Endothelial cell of umbilical vein (primary cell): ENCODE data around the gene SLC36A4. TPM values are rescaled to one million over a fixed set of nuclear protein-coding genes. Genes with fewer than 3 reads are reported as not detected.

ENCODE experiments used
- BruUV-seq: library from RNA; stranded (reverse); fragments of 400-500 nt; replicated peaks from 2 replicates; lab custom pipeline; 2021; lab: Mats Ljungman, UMichigan
- CTCF ChIA-PET: fragments of 300-600, 350-600 bp; sonication (Branson Sonifier 250); formaldehyde crosslinking; loops from one replicate; lab custom pipeline; 2021; ENCODE audit warnings: antibody characterized with exemption, inconsistent platforms; lab: Charles Lee
- POLR2A ChIA-PET: fragments of 300-600, 350-600 bp; sonication (Branson Sonifier 250); formaldehyde crosslinking; loops from one replicate; lab custom pipeline; 2021; ENCODE audit warnings: antibody characterized with exemption, inconsistent platforms; lab: Charles Lee
- DNase-seq: peaks from one replicate; pipeline ENCODE4 v3.0.0-alpha.2; 2011; ENCODE audit warnings: low read depth, low spot score
- FAIRE-seq: peaks from 2 replicates; lab custom pipeline; 2011; peaks lifted over from hg19 to GRCh38; lab: Jason Lieb, UNC
- H2AFZ ChIP-seq: 2 replicates; pipeline ENCODE4 v1.6.0; 2012; ENCODE audit warnings: low read depth, low read length, control low read depth, inconsistent platforms
- H3K27ac ChIP-seq: 2 replicates; pipeline ENCODE4 v1.5.1; 2011; ENCODE audit warnings: low read depth, mild to moderate bottlenecking, control low read depth, low read length, moderate library complexity; ENCODE audit not compliant: insufficient read depth
- H3K27me3 ChIP-seq, 2 experiments: 2 replicates each; pipeline versions ENCODE4 v1.6.0 to v1.6.1; 2011; ENCODE audit warnings: low read length in 2 of 2, mixed read lengths in 1 of 2; ENCODE audit not compliant: control insufficient read depth in 2 of 2, insufficient read depth in 2 of 2
- H3K36me3 ChIP-seq, 2 experiments: 2 replicates in 1 of 2; 3 replicates in 1 of 2; pipeline ENCODE4 v1.5.1; 2011; ENCODE audit warnings: low read length in 2 of 2, mild to moderate bottlenecking in 1 of 2, moderate library complexity in 1 of 2; ENCODE audit not compliant: control insufficient read depth in 2 of 2, insufficient read depth in 2 of 2; ENCODE audit errors: extremely low read depth in 1 of 2
- H3K4me1 ChIP-seq: 3 replicates; pipeline ENCODE4 v1.5.1; 2011; ENCODE audit warnings: mild to moderate bottlenecking, low read length; ENCODE audit not compliant: control insufficient read depth, insufficient read depth; ENCODE audit errors: extremely low read depth
- H3K4me2 ChIP-seq: 2 replicates; pipeline ENCODE4 v1.6.1; 2011; ENCODE audit warnings: low read length, control low read depth, mixed read lengths; ENCODE audit not compliant: insufficient read depth
- H3K4me3 ChIP-seq, 3 experiments: fragments of 200-600 bp in 1 of 3; sonication (generic), shearing (Covaris generic) in 1 of 3; replicated peaks in 1 of 3; 2 replicates each; pipeline ENCODE4 v1.5.1; 2011 to 2016; ENCODE audit warnings: control low read depth in 3 of 3, low read length in 3 of 3, mild to moderate bottlenecking in 2 of 3, inconsistent platforms in 1 of 3, low read depth in 1 of 3, moderate library complexity in 1 of 3; ENCODE audit not compliant: insufficient read depth in 1 of 3
- H3K79me2 ChIP-seq: 2 replicates; pipeline ENCODE4 v1.6.0; 2012; ENCODE audit warnings: low read length, inconsistent platforms; ENCODE audit not compliant: control insufficient read depth, insufficient read depth
- H3K9ac ChIP-seq: replicated peaks from 2 replicates; pipeline ENCODE3; 2011; ENCODE audit warnings: low read length, control low read depth; ENCODE audit not compliant: insufficient read depth; ENCODE audit errors: extremely low read depth
- H3K9me1 ChIP-seq: replicated peaks from 3 replicates; pipeline ENCODE4 v1.6.0; 2011; ENCODE audit warnings: mild to moderate bottlenecking, low read length; ENCODE audit not compliant: control insufficient read depth, insufficient read depth; ENCODE audit errors: extremely low read depth
- H3K9me3 ChIP-seq: replicated peaks from 2 replicates; pipeline ENCODE4 v1.5.1; 2012; ENCODE audit warnings: low read length, inconsistent platforms; ENCODE audit not compliant: control insufficient read depth, insufficient read depth
- H4K20me1 ChIP-seq: replicated peaks from 2 replicates; pipeline ENCODE3; 2011; ENCODE audit warnings: mild to moderate bottlenecking, low read length; ENCODE audit not compliant: control insufficient read depth, insufficient read depth; ENCODE audit errors: extremely low read depth
- EZH2 ChIP-seq: IDR thresholded peaks from 2 replicates; pipeline ENCODE4 v1.6.1; 2012; ENCODE audit warnings: borderline replicate concordance, low read depth, mild to moderate bottlenecking, moderate library complexity, low read length, inconsistent platforms; ENCODE audit not compliant: severe bottlenecking
- FOS ChIP-seq: IDR thresholded peaks from 2 replicates; pipeline ENCODE4 v1.6.1; 2011; ENCODE audit warnings: mild to moderate bottlenecking, low read length, moderate library complexity, borderline replicate concordance; ENCODE audit not compliant: insufficient read depth
- GATA2 ChIP-seq: IDR thresholded peaks from 2 replicates; pipeline ENCODE4 v1.7.0; 2011; ENCODE audit warnings: low read depth, mild to moderate bottlenecking, moderate library complexity, mixed read lengths, low read length; ENCODE audit not compliant: insufficient read length, insufficient read depth
- JUN ChIP-seq: IDR thresholded peaks from 2 replicates; pipeline ENCODE4 v1.6.1; 2011; ENCODE audit warnings: borderline replicate concordance, low read depth; ENCODE audit not compliant: insufficient read length, insufficient read depth
- MYC ChIP-seq: IDR thresholded peaks from one replicate; pipeline ENCODE4 v1.6.1; 2011; ENCODE audit warnings: mild to moderate bottlenecking, low read depth, low read length
- POLR2A ChIP-seq: IDR thresholded peaks from 2 replicates; pipeline ENCODE4 v1.6.1; 2012; ENCODE audit warnings: low read depth, mild to moderate bottlenecking, control low read depth, low read length
- POLR2AphosphoS5 ChIP-seq: IDR thresholded peaks from 2 replicates; pipeline ENCODE4 v1.6.1; 2012; ENCODE audit warnings: low read depth, mild to moderate bottlenecking, control low read depth, low read length, moderate library complexity; ENCODE audit not compliant: insufficient read depth
- dilution Hi-C: fragments of 300-500 bp; cut with MboI; formaldehyde crosslinking; loops from one replicate; pipeline ENCODE4 v1.15.0; 2019; ENCODE audit warnings: low sequenced_read_pairs; ENCODE audit not compliant: extremely low pct_ligation_motif_present
- intact Hi-C: fragments of 100-400 bp; cut with micrococcal nuclease; formaldehyde crosslinking; loops from one replicate; pipeline ENCODE4 v1.10.0; 2022
- polyA plus RNA-seq, 4 experiments: library from polyadenylated mRNA; depleted of rRNA in 3 of 4; stranded (reverse) in 3 of 4; unstranded in 1 of 4; fragments of >200 nt; gene quantifications; 2 replicates each; pipeline versions ENCODE4 v1.2.1 to v1.2.3, GENCODE V29; 2011 to 2012; ENCODE audit warnings: missing spikeins in 1 of 4
- total RNA-seq: library from RNA; stranded (reverse); gene quantifications from 2 replicates; pipeline ENCODE4 v1.2.3, GENCODE V29; 2021
- TF ChIP-seq, protein P1 (sequence below), 2 donors: IDR thresholded peaks; 1 replicate in 1 of 2; 2 replicates in 1 of 2; pipeline ENCODE4 v1.5.1; 2011; ENCODE audit warnings: low read length in 2 of 2, mild to moderate bottlenecking in 2 of 2, moderate library complexity in 2 of 2, control low read depth in 1 of 2, inconsistent platforms in 1 of 2, low read depth in 1 of 2; ENCODE audit not compliant: insufficient read depth in 1 of 2; ENCODE audit errors: extremely low read depth in 1 of 2
- TF ChIP-seq, protein P2 (sequence below): IDR thresholded peaks from 2 replicates; pipeline ENCODE4 v1.6.1; 2011; ENCODE audit not compliant: insufficient read depth, insufficient read length

SLC36A4 gene
- total and polyA plus RNA-seq, 2 donors (not counting 3 experiments of a cell fraction or from before 2014, with no cell fraction given): 8.5 to 16.8 TPM

DNA sequence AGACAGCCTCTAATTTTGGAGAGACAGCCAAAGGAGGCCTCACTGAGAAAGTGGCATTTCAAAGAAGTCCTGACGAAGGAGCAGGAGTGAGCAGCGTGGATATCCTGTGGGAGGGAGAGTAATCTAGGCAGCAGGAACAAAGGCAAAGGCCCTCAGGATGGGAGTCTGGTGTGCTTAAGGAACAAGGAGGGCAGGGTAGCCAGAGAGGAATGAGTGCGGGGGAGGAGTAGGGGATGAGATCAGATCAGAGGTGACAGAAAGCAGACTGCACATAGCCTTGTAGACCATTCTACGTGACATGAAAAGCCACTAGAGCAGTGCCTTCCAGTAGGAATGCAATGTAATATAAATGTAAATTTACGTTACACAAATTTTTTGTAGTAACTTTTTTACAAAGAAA lies 5.6 kb downstream of the SLC36A4 start:
- dilution Hi-C loops: no loop called here
- H3K36me3 ChIP-seq: no peaks in the 10 kb centered on the region
- no peaks in the 10 kb centered on the region for H3K9me1 ChIP-seq
- POLR2A ChIA-PET: no interaction called here
- H3K4me2 ChIP-seq: no peak overlapping the region
- CTCF ChIA-PET: no interaction called here
- H4K20me1 ChIP-seq: no peaks in the 10 kb centered on the region
- no peak overlapping the region for H2AFZ ChIP-seq
- intact Hi-C loops: no loop called here
- H3K79me2 ChIP-seq: peaks cover 19% of the 10 kb centered on the region
- TF ChIP-seq, protein P1, sequence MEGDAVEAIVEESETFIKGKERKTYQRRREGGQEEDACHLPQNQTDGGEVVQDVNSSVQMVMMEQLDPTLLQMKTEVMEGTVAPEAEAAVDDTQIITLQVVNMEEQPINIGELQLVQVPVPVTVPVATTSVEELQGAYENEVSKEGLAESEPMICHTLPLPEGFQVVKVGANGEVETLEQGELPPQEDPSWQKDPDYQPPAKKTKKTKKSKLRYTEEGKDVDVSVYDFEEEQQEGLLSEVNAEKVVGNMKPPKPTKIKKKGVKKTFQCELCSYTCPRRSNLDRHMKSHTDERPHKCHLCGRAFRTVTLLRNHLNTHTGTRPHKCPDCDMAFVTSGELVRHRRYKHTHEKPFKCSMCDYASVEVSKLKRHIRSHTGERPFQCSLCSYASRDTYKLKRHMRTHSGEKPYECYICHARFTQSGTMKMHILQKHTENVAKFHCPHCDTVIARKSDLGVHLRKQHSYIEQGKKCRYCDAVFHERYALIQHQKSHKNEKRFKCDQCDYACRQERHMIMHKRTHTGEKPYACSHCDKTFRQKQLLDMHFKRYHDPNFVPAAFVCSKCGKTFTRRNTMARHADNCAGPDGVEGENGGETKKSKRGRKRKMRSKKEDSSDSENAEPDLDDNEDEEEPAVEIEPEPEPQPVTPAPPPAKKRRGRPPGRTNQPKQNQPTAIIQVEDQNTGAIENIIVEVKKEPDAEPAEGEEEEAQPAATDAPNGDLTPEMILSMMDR (IDR thresholded peaks at IDR 0.05; ENCODE audit: extremely low read depth in 1 of 2, insufficient read depth in 1 of 2, low read depth in 1 of 2, low read length in 2 of 2): no peak
- no peak for TF ChIP-seq JUN
- no peak for TF ChIP-seq MYC
- H3K9ac ChIP-seq: no peak overlapping the region
- H3K27ac ChIP-seq: no peak overlapping the region
- no peak for DNase-seq
- no peaks in the 10 kb centered on the region for H3K27me3 ChIP-seq
- no peaks in the 10 kb centered on the region for H3K9me3 ChIP-seq
- no TSS peak for BruUV-seq
- no peak for FAIRE-seq
- H3K4me3 ChIP-seq: no peak overlapping the region
- H3K4me1 ChIP-seq: no peaks in the 10 kb centered on the region

DNA sequence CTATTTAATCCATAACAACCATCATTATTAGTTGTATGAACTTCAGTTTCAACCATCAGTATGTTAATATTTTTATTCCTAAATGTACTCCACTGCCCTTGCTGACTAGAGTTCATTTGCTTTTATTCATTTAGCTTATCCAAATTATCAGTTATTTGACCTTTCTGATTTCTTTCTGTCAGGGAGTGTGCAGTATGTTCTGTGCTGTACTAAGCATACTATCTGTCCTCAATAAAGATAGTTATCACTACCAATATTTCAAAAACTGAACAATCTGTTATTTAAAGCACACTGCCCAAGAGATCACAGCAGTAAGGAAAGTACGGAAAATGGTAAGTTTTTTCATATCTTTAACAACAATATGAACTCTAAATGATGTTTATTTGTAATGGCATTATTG lies 8.3 kb downstream of the SLC36A4 start:
- dilution Hi-C loops (no loop called here), intact Hi-C loops (no loop called here)
- no peaks in the 10 kb centered on the region for H3K27me3 ChIP-seq
- peaks cover 2% of the 10 kb centered on the region for H3K79me2 ChIP-seq
- no peaks in the 10 kb centered on the region for H3K9me3 ChIP-seq
- H4K20me1 ChIP-seq: no peaks in the 10 kb centered on the region
- no peak overlapping the region for H3K4me3 ChIP-seq
- CTCF ChIA-PET: no interaction called here
- H3K4me1 ChIP-seq: no peaks in the 10 kb centered on the region
- H3K27ac ChIP-seq: no peak overlapping the region
- no peak overlapping the region for H3K4me2 ChIP-seq
- no peaks in the 10 kb centered on the region for H3K9me1 ChIP-seq
- no peak for TF ChIP-seq POLR2A
- no peak for TF ChIP-seq MYC
- TF ChIP-seq, protein P1 (IDR thresholded peaks at IDR 0.05; ENCODE audit: extremely low read depth in 1 of 2, insufficient read depth in 1 of 2, low read depth in 1 of 2, low read length in 2 of 2): no peak
- TF ChIP-seq, protein P2, sequence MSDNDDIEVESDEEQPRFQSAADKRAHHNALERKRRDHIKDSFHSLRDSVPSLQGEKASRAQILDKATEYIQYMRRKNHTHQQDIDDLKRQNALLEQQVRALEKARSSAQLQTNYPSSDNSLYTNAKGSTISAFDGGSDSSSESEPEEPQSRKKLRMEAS: no peak
- no peak for TF ChIP-seq JUN
- TF ChIP-seq EZH2: no peak
- TF ChIP-seq FOS: no peak
- TF ChIP-seq GATA2: no peak
- no peak for TF ChIP-seq POLR2AphosphoS5
- POLR2A ChIA-PET: no interaction called here
- no peak for FAIRE-seq
- no peak overlapping the region for H2AFZ ChIP-seq
- H3K36me3 ChIP-seq: no peaks in the 10 kb centered on the region
- no peak for DNase-seq
- no peak overlapping the region for H3K9ac ChIP-seq
- no TSS peak for BruUV-seq
